Vagina (tissue), 2 donors: ENCODE measurements around the gene NAPA. TPM values are rescaled to one million over a fixed set of nuclear protein-coding genes. Genes with fewer than 3 reads are reported as not detected.
"Not testable (repeated sequence)": the region's sequence is repeated elsewhere in the genome, so short reads cannot be mapped to it uniquely, and the experiment has no call there.

Experiments used
- DNase-seq, 2 donors: peaks; one replicate each; pipeline ENCODE4 v3.0.0-alpha.2; 2017; ENCODE audit errors: extremely low spot score in 2 of 2
- H3K27ac ChIP-seq: fragments of 200-600 bp; sonication (generic); one replicate; pipeline ENCODE4 v1.5.1; 2019
- H3K27me3 ChIP-seq: fragments of 200-600 bp; sonication (generic); one replicate; pipeline ENCODE4 v1.5.1; 2019
- H3K36me3 ChIP-seq, 2 donors: fragments of 200-600 bp; sonication (generic); one replicate each; pipeline ENCODE4 v1.5.1; 2017 to 2019
- H3K4me1 ChIP-seq: fragments of 200-600 bp; sonication (generic); one replicate; pipeline ENCODE4 v1.5.1; 2019
- H3K4me3 ChIP-seq, 2 donors: fragments of 200-600 bp; sonication (generic); 1 replicate in 1 of 2; 2 replicates in 1 of 2; pipeline ENCODE4 v1.5.1; 2016 to 2019
- H3K9me3 ChIP-seq: fragments of 200-600 bp; sonication (generic); one replicate; pipeline ENCODE4 v1.5.1; 2019
- POLR2A ChIP-seq, 2 donors: fragments of 450-650 bp; IDR thresholded peaks; one replicate each; pipeline ENCODE4 v1.6.1; 2017; ENCODE audit warnings: antibody characterized with exemption in 2 of 2, mild to moderate bottlenecking in 2 of 2, moderate library complexity in 2 of 2
- POLR2AphosphoS5 ChIP-seq, 2 donors: sonication (generic); formaldehyde crosslinking; IDR thresholded peaks; one replicate each; pipeline ENCODE4 v1.9.0; 2017; ENCODE audit warnings: antibody characterized with exemption in 2 of 2, mild to moderate bottlenecking in 2 of 2, low read depth in 1 of 2; ENCODE audit not compliant: insufficient read depth in 1 of 2
- intact Hi-C: fragments of 100-400 bp; cut with DNase I; formaldehyde crosslinking; loops from one replicate; pipeline ENCODE4 v1.15.1; 2023
- total RNA-seq: library from RNA; depleted of rRNA; stranded (reverse); fragments of >200 nt; gene quantifications from one replicate; pipeline ENCODE4 v1.2.3, GENCODE V29; 2016
- TF ChIP-seq, protein P1 (sequence below), 3 experiments: fragments of 450-650 bp in 2 of 3; fragments of 200-600 bp in 1 of 3; sonication (generic) in 1 of 3; IDR thresholded peaks; one replicate each; pipeline ENCODE4 v1.5.1; 2017 to 2019; ENCODE audit warnings: antibody characterized with exemption in 3 of 3, mild to moderate bottlenecking in 2 of 3, moderate library complexity in 2 of 3

Gene NAPA
- total RNA-seq, 1 donor from 2014 or later, result 108 TPM

DNA sequence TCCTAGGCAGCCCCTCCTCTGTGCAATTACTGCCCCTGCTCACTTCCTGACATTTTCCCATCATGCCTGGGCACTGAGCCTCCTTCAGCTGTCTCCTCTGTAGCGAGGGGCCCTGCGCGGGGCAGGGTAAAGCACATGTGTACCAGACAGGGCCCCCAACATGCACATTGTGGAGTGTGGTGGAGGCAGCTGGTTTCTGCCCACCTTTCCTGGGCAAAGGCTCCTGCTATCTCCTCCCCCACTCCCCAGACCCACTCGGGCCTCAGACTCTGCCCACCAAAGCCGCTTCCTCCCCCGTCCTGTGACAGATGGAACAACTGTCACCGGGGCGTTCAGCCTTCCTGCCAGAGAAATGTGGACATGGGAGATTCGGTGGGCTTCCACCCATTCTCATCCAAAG lies 28.0 kb downstream of the NAPA start:
- DNase-seq, result no peak
- TF ChIP-seq, protein P1, sequence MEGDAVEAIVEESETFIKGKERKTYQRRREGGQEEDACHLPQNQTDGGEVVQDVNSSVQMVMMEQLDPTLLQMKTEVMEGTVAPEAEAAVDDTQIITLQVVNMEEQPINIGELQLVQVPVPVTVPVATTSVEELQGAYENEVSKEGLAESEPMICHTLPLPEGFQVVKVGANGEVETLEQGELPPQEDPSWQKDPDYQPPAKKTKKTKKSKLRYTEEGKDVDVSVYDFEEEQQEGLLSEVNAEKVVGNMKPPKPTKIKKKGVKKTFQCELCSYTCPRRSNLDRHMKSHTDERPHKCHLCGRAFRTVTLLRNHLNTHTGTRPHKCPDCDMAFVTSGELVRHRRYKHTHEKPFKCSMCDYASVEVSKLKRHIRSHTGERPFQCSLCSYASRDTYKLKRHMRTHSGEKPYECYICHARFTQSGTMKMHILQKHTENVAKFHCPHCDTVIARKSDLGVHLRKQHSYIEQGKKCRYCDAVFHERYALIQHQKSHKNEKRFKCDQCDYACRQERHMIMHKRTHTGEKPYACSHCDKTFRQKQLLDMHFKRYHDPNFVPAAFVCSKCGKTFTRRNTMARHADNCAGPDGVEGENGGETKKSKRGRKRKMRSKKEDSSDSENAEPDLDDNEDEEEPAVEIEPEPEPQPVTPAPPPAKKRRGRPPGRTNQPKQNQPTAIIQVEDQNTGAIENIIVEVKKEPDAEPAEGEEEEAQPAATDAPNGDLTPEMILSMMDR (IDR thresholded peaks at IDR 0.05), result no peak
- TF ChIP-seq POLR2AphosphoS5 (IDR thresholded peaks at IDR 0.05; ENCODE audit: insufficient read depth in 1 of 2, low read depth in 1 of 2) (no peak), POLR2A (IDR thresholded peaks at IDR 0.05) (no peak)
- H3K4me1 ChIP-seq, result peaks cover 21% of the 10 kb centered on the region
- no peak overlapping the region for H3K27ac ChIP-seq
- H3K27me3 ChIP-seq, result no peaks in the 10 kb centered on the region
- no peak overlapping the region for H3K4me3 ChIP-seq
- intact Hi-C loops, result no loop called here
- H3K9me3 ChIP-seq, result no peaks in the 10 kb centered on the region
- H3K36me3 ChIP-seq, result peaks cover 0 to 24% of the 10 kb centered on the region in 2 donors

DNA sequence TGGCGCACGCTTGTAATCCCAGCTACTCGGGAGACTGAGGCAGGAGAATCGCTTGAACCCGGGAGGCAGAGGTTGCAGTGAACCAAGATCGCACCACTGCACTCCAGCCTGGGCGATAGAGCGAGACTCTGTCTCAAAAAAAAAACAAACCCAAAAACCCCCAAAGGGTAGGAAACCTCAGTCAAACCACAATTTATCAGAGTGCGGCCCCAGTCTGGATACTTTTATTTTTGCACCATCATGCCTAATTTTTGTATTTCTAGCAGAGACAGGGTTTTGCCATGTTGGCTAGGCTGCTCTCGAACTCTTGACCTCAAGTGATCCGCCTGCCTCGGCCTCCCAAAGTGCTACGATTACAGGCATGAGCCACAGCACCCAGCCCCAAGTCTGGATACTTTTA lies 28.6 kb downstream of the NAPA start:
- H3K9me3 ChIP-seq, H3K27me3 ChIP-seq, H3K27ac ChIP-seq, intact Hi-C loops, DNase-seq, H3K4me3 ChIP-seq: not testable (repeated sequence)
- Histone ChIP-seq H3K36me3 (peaks cover 0 to 20% of the 10 kb centered on the region in 2 donors), H3K4me1 (peaks cover 21% of the 10 kb centered on the region)

DNA sequence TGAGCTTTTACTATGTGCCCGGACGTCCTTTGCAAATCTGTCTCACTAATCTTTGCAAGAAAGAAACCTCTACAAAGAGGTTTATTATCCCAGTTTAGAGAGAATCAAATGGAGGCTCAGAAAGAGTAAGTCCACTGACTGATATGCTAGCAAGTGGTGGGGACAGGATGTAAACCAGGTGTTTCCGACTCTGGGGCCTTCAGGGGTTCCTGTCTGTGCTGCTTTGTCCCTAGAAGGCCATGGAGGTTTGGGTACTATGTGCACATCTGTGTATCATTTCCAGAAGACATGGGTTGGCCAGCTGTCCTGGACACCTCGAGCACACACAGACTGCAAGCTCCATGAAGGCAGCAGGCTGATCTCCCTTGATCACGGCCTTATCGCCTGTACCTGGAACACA lies 29.7 kb downstream of the NAPA start:
- Histone ChIP-seq H3K27me3 (no peaks in the 10 kb centered on the region), H3K27ac (peak overlapping the region; percentile 89), H3K36me3 (peaks cover 0 to 20% of the 10 kb centered on the region in 2 donors), H3K4me1 (peaks cover 23% of the 10 kb centered on the region), H3K4me3 (no peak overlapping the region), H3K9me3 (no peaks in the 10 kb centered on the region)
- no peak for TF ChIP-seq POLR2AphosphoS5 (IDR thresholded peaks at IDR 0.05; ENCODE audit: insufficient read depth in 1 of 2, low read depth in 1 of 2)
- intact Hi-C loops, result no loop called here
- DNase-seq, result no peak

DNA sequence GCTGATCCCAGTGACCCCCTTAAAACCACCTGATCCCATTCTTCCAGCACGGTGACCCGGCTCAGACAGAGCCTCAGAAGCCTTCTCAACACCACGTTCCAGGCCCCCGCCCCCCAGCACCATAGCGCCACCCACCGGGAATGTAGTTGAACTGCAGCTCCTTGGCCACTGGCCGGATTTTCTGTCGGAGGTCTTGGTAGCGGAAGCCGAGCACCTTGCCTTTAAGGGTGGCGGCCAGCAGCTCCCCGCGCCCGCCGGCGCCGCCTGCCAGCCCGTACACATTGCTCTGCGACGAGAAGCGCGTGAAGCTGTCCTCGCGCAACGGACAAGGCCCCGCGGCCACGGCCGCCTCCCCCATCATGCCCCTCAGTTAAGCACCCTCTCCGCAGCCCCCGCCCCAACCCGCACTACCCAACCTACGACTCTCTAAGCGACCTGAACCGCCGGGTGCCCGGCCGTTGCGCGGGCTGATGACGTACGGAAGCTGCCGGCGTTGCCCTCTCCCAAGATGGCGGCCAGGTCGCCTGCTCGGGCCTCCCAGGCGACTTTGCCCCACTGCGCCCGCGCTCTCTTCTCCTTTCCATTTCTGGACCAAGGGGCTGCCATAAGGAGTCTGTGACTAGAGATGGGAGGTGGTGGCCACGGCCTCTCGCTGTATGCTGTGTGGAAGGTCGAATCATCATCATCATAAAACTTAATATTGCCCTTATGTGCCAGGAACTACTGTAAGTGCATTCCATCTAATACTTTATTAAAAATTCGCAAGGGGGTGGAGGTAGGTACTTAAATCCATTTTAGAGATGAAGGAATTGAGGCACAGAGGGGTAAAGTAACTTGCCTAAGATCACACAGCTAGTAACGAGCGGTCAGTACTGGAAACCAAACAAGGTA lies 30.8 kb downstream of the NAPA start, which contains the start of gene KPTN:
TSS of gene KPTN (minus strand) at position 420 of the 891 bp plus-strand sequence. CDS start at position 361, 59 bp downstream.
- H3K27me3 ChIP-seq, result no peaks in the 10 kb centered on the region
- intact Hi-C loops, result no loop called here
- H3K27ac ChIP-seq, result peak within 1 kb of the TSS; percentile 89
- no peak for DNase-seq
- peak within 1 kb of the TSS; percentile 61 to 63 for H3K4me3 ChIP-seq
- H3K4me1 ChIP-seq, result peaks cover 25% of the 10 kb centered on the region
- H3K9me3 ChIP-seq, result no peaks in the 10 kb centered on the region
- peaks cover 0 to 9% of the 10 kb centered on the region in 2 donors for H3K36me3 ChIP-seq
- TF ChIP-seq POLR2A (IDR thresholded peaks at IDR 0.05) (no peak), POLR2AphosphoS5 (IDR thresholded peaks at IDR 0.05; ENCODE audit: insufficient read depth in 1 of 2, low read depth in 1 of 2) (peak; percentile 80 to 86)
- TF ChIP-seq, protein P1 (IDR thresholded peaks at IDR 0.05), result peak; percentile 29 to 62 (median 40)

DNA sequence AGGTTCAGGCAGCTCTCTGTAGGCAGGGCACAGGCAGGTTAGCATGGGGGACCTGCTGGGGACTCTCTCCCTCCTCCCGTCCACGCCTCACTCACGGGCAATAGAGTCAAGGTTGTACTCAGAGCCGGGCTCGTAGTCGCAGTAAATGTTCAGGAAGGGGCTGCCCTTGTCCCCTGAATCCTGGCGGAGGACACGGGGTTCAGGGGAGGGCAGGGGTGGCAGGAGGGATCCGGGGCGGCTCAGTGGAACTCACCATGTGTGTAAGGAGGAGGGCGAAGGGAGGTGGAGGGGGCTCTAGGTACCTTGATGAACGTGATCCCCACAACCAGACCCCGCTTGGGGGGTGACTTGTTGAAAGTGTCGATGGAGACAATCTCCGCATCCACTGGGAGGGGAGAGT lies 31.7 kb downstream of the NAPA start:
- Histone ChIP-seq H3K27ac (no peak overlapping the region), H3K36me3 (peaks cover 0 to 7% of the 10 kb centered on the region in 2 donors), H3K27me3 (no peaks in the 10 kb centered on the region), H3K4me1 (peaks cover 25% of the 10 kb centered on the region), H3K4me3 (peak overlapping the region; percentile 61 to 63), H3K9me3 (no peaks in the 10 kb centered on the region)
- DNase-seq, result no peak
- intact Hi-C loops, result no loop called here
- TF ChIP-seq POLR2A (IDR thresholded peaks at IDR 0.05) (no peak), POLR2AphosphoS5 (IDR thresholded peaks at IDR 0.05; ENCODE audit: insufficient read depth in 1 of 2, low read depth in 1 of 2) (no peak)
- TF ChIP-seq, protein P1 (IDR thresholded peaks at IDR 0.05), result no peak
